ENCODE measurements around the gene FBL. TPM values are rescaled to one million over a fixed set of nuclear protein-coding genes. Genes with fewer than 3 reads are reported as not detected.

Gene FBL
- total and polyA plus RNA-seq, 2 of the 4 experiments (the other 2 are of a cell fraction), result 259 to 446 TPM

DNA sequence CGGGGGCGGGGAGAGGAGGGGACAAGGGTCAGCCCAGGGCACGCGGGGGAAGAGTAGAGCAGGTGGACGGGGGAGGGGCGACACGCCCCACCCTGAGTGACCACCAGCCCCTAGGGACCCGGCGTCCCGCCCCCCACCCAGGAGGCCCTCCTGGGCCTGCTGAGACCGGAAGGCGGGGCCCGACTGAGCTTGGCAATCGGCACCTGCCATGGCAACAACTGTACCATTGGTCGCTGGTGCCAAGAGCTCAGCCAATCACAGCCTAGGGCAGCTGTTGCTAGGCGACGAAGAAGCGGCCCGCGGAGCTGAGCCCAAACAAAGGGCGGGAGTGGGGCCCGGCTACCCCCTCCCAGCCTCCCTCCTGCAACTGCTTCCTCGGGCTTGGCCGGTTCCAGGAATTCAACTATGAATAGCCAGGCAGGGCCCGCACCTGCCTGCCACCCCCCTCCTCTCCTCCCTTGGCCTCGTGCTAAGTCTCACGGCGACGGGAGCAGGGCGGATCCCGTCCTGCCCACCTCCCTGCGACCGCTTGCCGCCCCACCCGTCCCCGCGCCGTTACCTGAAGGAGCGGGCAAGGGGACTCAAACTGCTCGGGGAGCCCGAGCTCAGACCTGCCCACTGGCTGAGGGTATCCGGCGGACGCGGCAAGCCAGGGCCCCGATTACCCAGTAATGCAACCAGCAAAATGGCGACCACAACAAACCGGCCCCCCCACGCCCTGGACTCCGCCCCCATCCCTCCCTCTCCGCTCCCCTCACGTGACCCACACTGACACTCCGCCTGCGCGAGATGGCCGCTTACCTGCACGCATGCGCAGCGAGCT, 12.5 kb downstream of the FBL start, which contains the start of gene DYRK1B (continued):
- TF ChIP-seq SMC3 (IDR thresholded peaks at IDR 0.05; ENCODE audit: low read depth, low read length) (no peak), MXI1 (IDR thresholded peaks at IDR 0.05; ENCODE audit: borderline replicate concordance, low read depth, low read length) (peak; percentile 30), FOS (IDR thresholded peaks at IDR 0.05; ENCODE audit: low read depth, low read length) (peak; percentile 55; the same call in 1 of the 2 replicates)

DNA sequence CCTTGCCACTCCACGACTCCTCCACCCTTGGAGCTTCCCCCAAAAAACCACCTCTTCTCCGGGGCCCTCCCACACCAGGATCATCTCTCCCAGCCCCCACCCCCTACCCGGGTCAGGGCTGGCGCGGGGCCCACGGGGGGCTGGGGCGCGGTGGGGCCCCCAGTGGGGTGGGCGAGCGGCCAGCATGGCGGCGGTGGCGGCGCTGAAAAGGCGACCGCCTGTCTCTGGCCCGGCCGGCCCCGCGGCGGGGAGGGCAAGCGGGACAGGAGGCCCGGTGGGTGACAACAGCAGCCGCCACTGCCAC, 13.1 kb downstream of the FBL start:
- H2AFZ ChIP-seq (replicated peaks; ENCODE audit: low read length, poor library complexity), result peak overlapping the region; percentile 94
- peak overlapping the region; percentile 70; the same call in 1 of the 2 replicates for H4K5ac ChIP-seq (ENCODE audit: low read depth, low read length)
- no peak overlapping the region for H3K14ac ChIP-seq (replicated peaks; ENCODE audit: low read depth, low read length)
- CTCF ChIA-PET, result interaction anchor here (1.5 to 1.6 kb wide), 2 partner anchors 10 to 41 kb away, joined by 5 to 7 read pairs; no protein-coding TSS in a partner anchor
- peaks cover 12 to 38% of the 10 kb centered on the region in 2 experiments for H3K79me1 ChIP-seq (ENCODE audit: low read depth in 1 of 2, low read length in 2 of 2)
- BruUV-seq (replicated peaks), result no TSS peak
- no peak overlapping the region for H2BK15ac ChIP-seq (ENCODE audit: low read depth, low read length)
- peak overlapping the region in 1 of 2 experiments; percentile 41; a peak in 1 of 4 replicates for H4K8ac ChIP-seq (ENCODE audit: low read depth in 2 of 2, low read length in 2 of 2)
- H3K4ac ChIP-seq (ENCODE audit: low read depth, low read length), result peak overlapping the region; percentile 40; the same call in 1 of the 2 replicates
- no peak overlapping the region for H3K18ac ChIP-seq (ENCODE audit: low read depth, low read length)
- H2BK5ac ChIP-seq (ENCODE audit: low read depth, low read length, poor library complexity, severe bottlenecking), result peak overlapping the region; percentile 34
- ATAC-seq (ENCODE audit: low read depth) (peak; percentile 3), DNase-seq (no peak)
- H4K20me1 ChIP-seq (ENCODE audit: insufficient read depth, low read length), result no peaks in the 10 kb centered on the region; the same call in 1 of the 2 replicates
- H2BK20ac ChIP-seq (ENCODE audit: low read depth, low read length), result no peak overlapping the region
- peaks cover 22% of the 10 kb centered on the region for H3K9me1 ChIP-seq (ENCODE audit: insufficient read depth, low read length)
- H3K27me3 ChIP-seq (ENCODE audit: control insufficient read depth, insufficient read depth, low read length), result no peaks in the 10 kb centered on the region
- H2AK9ac ChIP-seq (replicated peaks; ENCODE audit: low read depth, low read length, poor library complexity), result peak overlapping the region; percentile 97
- WGBS, 2 experiments (ENCODE audit: extremely low coverage in 2 of 2, insufficient read length in 1 of 2), result no CpG with 5 or more reads among the region's 24 CpGs
- no peaks in the 10 kb centered on the region for H3K9me3 ChIP-seq (ENCODE audit: control insufficient read depth, insufficient read depth, low read length)
- peaks cover 45% of the 10 kb centered on the region for H3K36me3 ChIP-seq (ENCODE audit: control insufficient read depth, insufficient read depth, low read length)
- no peak overlapping the region for H2BK120ac ChIP-seq (ENCODE audit: low read depth, low read length)
- TF ChIP-seq CHD1 (IDR thresholded peaks at IDR 0.05; ENCODE audit: low read depth, low read length) (no peak), MAZ (IDR thresholded peaks at IDR 0.05; ENCODE audit: borderline replicate concordance, low read depth, low read length) (no peak), MXI1 (IDR thresholded peaks at IDR 0.05; ENCODE audit: borderline replicate concordance, low read depth, low read length) (no peak), RCOR1 (IDR thresholded peaks at IDR 0.05; ENCODE audit: insufficient replicate concordance, low read length) (no peak), FOS (IDR thresholded peaks at IDR 0.05; ENCODE audit: low read depth, low read length) (no peak), MAFK (IDR thresholded peaks at IDR 0.05; ENCODE audit: low read depth, low read length) (no peak), CEBPB (IDR thresholded peaks at IDR 0.05; ENCODE audit: low read depth, low read length) (no peak)
- TF ChIP-seq, protein P1, sequence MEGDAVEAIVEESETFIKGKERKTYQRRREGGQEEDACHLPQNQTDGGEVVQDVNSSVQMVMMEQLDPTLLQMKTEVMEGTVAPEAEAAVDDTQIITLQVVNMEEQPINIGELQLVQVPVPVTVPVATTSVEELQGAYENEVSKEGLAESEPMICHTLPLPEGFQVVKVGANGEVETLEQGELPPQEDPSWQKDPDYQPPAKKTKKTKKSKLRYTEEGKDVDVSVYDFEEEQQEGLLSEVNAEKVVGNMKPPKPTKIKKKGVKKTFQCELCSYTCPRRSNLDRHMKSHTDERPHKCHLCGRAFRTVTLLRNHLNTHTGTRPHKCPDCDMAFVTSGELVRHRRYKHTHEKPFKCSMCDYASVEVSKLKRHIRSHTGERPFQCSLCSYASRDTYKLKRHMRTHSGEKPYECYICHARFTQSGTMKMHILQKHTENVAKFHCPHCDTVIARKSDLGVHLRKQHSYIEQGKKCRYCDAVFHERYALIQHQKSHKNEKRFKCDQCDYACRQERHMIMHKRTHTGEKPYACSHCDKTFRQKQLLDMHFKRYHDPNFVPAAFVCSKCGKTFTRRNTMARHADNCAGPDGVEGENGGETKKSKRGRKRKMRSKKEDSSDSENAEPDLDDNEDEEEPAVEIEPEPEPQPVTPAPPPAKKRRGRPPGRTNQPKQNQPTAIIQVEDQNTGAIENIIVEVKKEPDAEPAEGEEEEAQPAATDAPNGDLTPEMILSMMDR (conservative IDR thresholded peaks at IDR 0.05; ENCODE audit: low read depth, low read length), result no peak
- TF ChIP-seq, protein P2, sequence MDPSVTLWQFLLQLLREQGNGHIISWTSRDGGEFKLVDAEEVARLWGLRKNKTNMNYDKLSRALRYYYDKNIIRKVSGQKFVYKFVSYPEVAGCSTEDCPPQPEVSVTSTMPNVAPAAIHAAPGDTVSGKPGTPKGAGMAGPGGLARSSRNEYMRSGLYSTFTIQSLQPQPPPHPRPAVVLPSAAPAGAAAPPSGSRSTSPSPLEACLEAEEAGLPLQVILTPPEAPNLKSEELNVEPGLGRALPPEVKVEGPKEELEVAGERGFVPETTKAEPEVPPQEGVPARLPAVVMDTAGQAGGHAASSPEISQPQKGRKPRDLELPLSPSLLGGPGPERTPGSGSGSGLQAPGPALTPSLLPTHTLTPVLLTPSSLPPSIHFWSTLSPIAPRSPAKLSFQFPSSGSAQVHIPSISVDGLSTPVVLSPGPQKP (IDR thresholded peaks at IDR 0.05; ENCODE audit: borderline replicate concordance, low read depth, low read length), result no peak
- H3K56ac ChIP-seq (ENCODE audit: extremely low read depth, insufficient read depth, low read length), result no peak overlapping the region
- H3K27ac ChIP-seq (ENCODE audit: insufficient read depth, low read length), result peak overlapping the region; percentile 51
- peak overlapping the region; percentile 78 for H3K4me2 ChIP-seq (ENCODE audit: low read depth, low read length)
- H3K4me1 ChIP-seq (ENCODE audit: control insufficient read depth, insufficient read depth, low read length), result peaks cover 10% of the 10 kb centered on the region
- in situ Hi-C loops (cut with MboI; ENCODE audit: low sequenced_read_pairs), result loop anchor here (25.0 kb wide), 1 partner anchor 396 kb away; the partner anchor contains the start of genes RPS16 and SUPT5H
- no peak overlapping the region for H3K23ac ChIP-seq (ENCODE audit: low read depth, low read length)
- H2AK5ac ChIP-seq (ENCODE audit: low read depth, low read length), result 0 out of 2 replicates have a peak overlapping the region, but pooled peaks have one; percentile 21
- H3K9ac ChIP-seq (ENCODE audit: low read depth, low read length), result peak overlapping the region; percentile 86
- H4K91ac ChIP-seq (ENCODE audit: insufficient read depth, low read depth, low read length), result no peak overlapping the region
- peak overlapping the region; percentile 78 for H3K4me3 ChIP-seq (ENCODE audit: insufficient read depth, low read depth, low read length)
- dilution Hi-C loops (cut with HindIII; ENCODE audit: low sequenced_read_pairs, unreplicated experiment), result no loop called here
- intact Hi-C loops (cut with micrococcal nuclease), result no loop called here
- POLR2A ChIA-PET (ENCODE audit: unreplicated experiment), result no interaction called here
